H9 (cell line): ENCODE data around the gene HOXB6. TPM values are rescaled to one million over a fixed set of nuclear protein-coding genes. Genes with fewer than 3 reads are reported as not detected.

Experiments used
- DNase-seq: peaks from one replicate; pipeline ENCODE4 v3.0.0-alpha.2; 2017
- H2AFZ ChIP-seq: one replicate; pipeline ENCODE4 v1.6.1; 2013; ENCODE audit warnings: mild to moderate bottlenecking, low read length, control low read depth, moderate library complexity
- H2AK5ac ChIP-seq: 2 replicates; pipeline ENCODE4 v1.6.1; 2013; ENCODE audit warnings: low read length, control low read depth, mixed read lengths; ENCODE audit not compliant: insufficient read length
- H2BK120ac ChIP-seq: one replicate; pipeline ENCODE4 v1.6.1; 2013; ENCODE audit warnings: low read depth, mild to moderate bottlenecking, low read length, control low read depth, inconsistent platforms; ENCODE audit not compliant: poor library complexity, severe bottlenecking
- H2BK12ac ChIP-seq: 2 replicates; pipeline ENCODE4 v1.6.1; 2013; ENCODE audit warnings: low read length, control low read depth, mixed read lengths, low read depth; ENCODE audit not compliant: insufficient read length
- H2BK15ac ChIP-seq: 2 replicates; pipeline ENCODE4 v1.6.1; 2013; ENCODE audit warnings: low read depth, low read length, control low read depth
- H2BK20ac ChIP-seq: one replicate; pipeline ENCODE4 v1.6.1; 2013; ENCODE audit warnings: low read depth, mild to moderate bottlenecking, low read length, control low read depth, inconsistent platforms; ENCODE audit not compliant: poor library complexity, severe bottlenecking
- H2BK5ac ChIP-seq: 2 replicates; pipeline ENCODE4 v1.6.1; 2013; ENCODE audit warnings: low read length, control low read depth, mixed read lengths; ENCODE audit not compliant: insufficient read length
- H3K14ac ChIP-seq: 2 replicates; pipeline ENCODE4 v1.6.1; 2013; ENCODE audit warnings: low read length, control low read depth; ENCODE audit not compliant: insufficient read depth
- H3K18ac ChIP-seq: 2 replicates; pipeline ENCODE4 v1.6.1; 2013; ENCODE audit warnings: low read depth, mild to moderate bottlenecking, mixed read lengths, low read length, control low read depth; ENCODE audit not compliant: insufficient read length
- H3K23ac ChIP-seq: 2 replicates; pipeline ENCODE4 v1.6.1; 2013; ENCODE audit warnings: low read length, control low read depth, mixed read lengths, low read depth; ENCODE audit not compliant: insufficient read length
- H3K23me2 ChIP-seq: 2 replicates; pipeline ENCODE4 v1.6.1; 2013; ENCODE audit warnings: low read depth, mild to moderate bottlenecking, mixed read lengths, low read length, control low read depth; ENCODE audit not compliant: insufficient read length, poor library complexity, severe bottlenecking
- H3K27ac ChIP-seq: 2 replicates; pipeline ENCODE4 v1.5.1; 2013; ENCODE audit warnings: low read length, control low read depth, mixed read lengths, low read depth; ENCODE audit not compliant: insufficient read length
- H3K27me3 ChIP-seq: 2 replicates; pipeline ENCODE4 v1.6.1; 2013; ENCODE audit warnings: low read length, control low read depth, inconsistent platforms; ENCODE audit not compliant: insufficient read depth
- H3K4ac ChIP-seq: 2 replicates; pipeline ENCODE4 v1.6.1; 2013; ENCODE audit warnings: low read depth, mild to moderate bottlenecking, control low read depth, inconsistent platforms, low read length, moderate library complexity
- H3K4me1 ChIP-seq: 2 replicates; pipeline ENCODE4 v1.6.1; 2013; ENCODE audit warnings: low read length, control low read depth, inconsistent platforms; ENCODE audit not compliant: insufficient read depth
- H3K4me2 ChIP-seq: 2 replicates; pipeline ENCODE4 v1.6.1; 2013; ENCODE audit warnings: low read length, control low read depth, mixed read lengths; ENCODE audit not compliant: insufficient read length, insufficient read depth
- H3K56ac ChIP-seq: 2 replicates; pipeline ENCODE4 v1.6.1; 2013; ENCODE audit warnings: low read depth, mild to moderate bottlenecking, mixed read lengths, low read length, control low read depth; ENCODE audit not compliant: insufficient read length
- H3K79me1 ChIP-seq: 2 replicates; pipeline ENCODE4 v1.6.1; 2013; ENCODE audit warnings: low read depth, mild to moderate bottlenecking, moderate library complexity, low read length, control low read depth, inconsistent platforms; ENCODE audit not compliant: insufficient read depth, poor library complexity, severe bottlenecking
- H3K79me2 ChIP-seq: 2 replicates; pipeline ENCODE4 v1.6.1; 2013; ENCODE audit warnings: low read length, control low read depth, inconsistent platforms; ENCODE audit not compliant: insufficient read depth
- H3K9ac ChIP-seq: 2 replicates; pipeline ENCODE4 v1.6.1; 2013; ENCODE audit warnings: low read length, control low read depth, mixed read lengths; ENCODE audit not compliant: insufficient read length; ENCODE audit errors: extremely low read depth
- H3K9me3 ChIP-seq: one replicate; pipeline ENCODE4 v1.6.1; 2013; ENCODE audit warnings: low read depth, low read length, inconsistent platforms; ENCODE audit not compliant: control insufficient read depth
- H3T11ph ChIP-seq: one replicate; pipeline ENCODE4 v1.6.1; 2013; ENCODE audit warnings: mild to moderate bottlenecking, low read length, control low read depth, inconsistent platforms
- H4K20me1 ChIP-seq: one replicate; pipeline ENCODE4 v1.6.1; 2013; ENCODE audit not compliant: control insufficient read depth, insufficient read length, insufficient read depth
- H4K5ac ChIP-seq: 2 replicates; pipeline ENCODE4 v1.6.1; 2013; ENCODE audit warnings: low read depth, mild to moderate bottlenecking, mixed read lengths, low read length, control low read depth; ENCODE audit not compliant: insufficient read length
- H4K8ac ChIP-seq: replicated peaks from 2 replicates; pipeline ENCODE4 v1.6.1; 2013; ENCODE audit warnings: low read length, control low read depth, mixed read lengths, low read depth; ENCODE audit not compliant: insufficient read length
- H4K91ac ChIP-seq: 2 replicates; pipeline ENCODE4 v1.6.1; 2013; ENCODE audit warnings: low read depth, mild to moderate bottlenecking, moderate library complexity, mixed read lengths, low read length, control low read depth; ENCODE audit not compliant: insufficient read length
- H3K27ac Mint-ChIP-seq, 3 experiments: 2 replicates in 2 of 3; 3 replicates in 1 of 3; pipeline ENCODE4 v1.8.0; 2020 to 2021; ENCODE audit warnings: mixed read lengths in 3 of 3, mild to moderate bottlenecking in 1 of 3, moderate library complexity in 1 of 3
- H3K27me3 Mint-ChIP-seq: 2 replicates; pipeline ENCODE4 v1.8.0; 2021; ENCODE audit warnings: low read depth, mild to moderate bottlenecking, moderate library complexity, mixed read lengths
- H3K36me3 Mint-ChIP-seq, 3 experiments: 2 replicates in 2 of 3; 3 replicates in 1 of 3; pipeline ENCODE4 v1.8.0; 2020 to 2021; ENCODE audit warnings: low read depth in 3 of 3, mixed read lengths in 3 of 3; ENCODE audit not compliant: insufficient read depth in 1 of 3
- H3K4me1 Mint-ChIP-seq, 2 experiments: 2 replicates each; pipeline ENCODE4 v1.8.0; 2020; ENCODE audit warnings: mixed read lengths in 2 of 2
- H3K4me3 Mint-ChIP-seq, 2 experiments: 2 replicates in 1 of 2; 3 replicates in 1 of 2; pipeline ENCODE4 v1.8.0; 2020 to 2021; ENCODE audit warnings: mild to moderate bottlenecking in 2 of 2, mixed read lengths in 2 of 2, moderate library complexity in 1 of 2
- H3K9me3 Mint-ChIP-seq, 2 experiments: 2 replicates in 1 of 2; 3 replicates in 1 of 2; pipeline ENCODE4 v1.8.0; 2020; ENCODE audit warnings: mild to moderate bottlenecking in 2 of 2, mixed read lengths in 2 of 2, moderate library complexity in 1 of 2
- CTCF ChIP-seq: fragments of 200-600 bp; sonication (generic); conservative IDR thresholded peaks from 3 replicates; pipeline ENCODE4 v1.8.0; 2021; ENCODE audit warnings: antibody characterized with exemption, mild to moderate bottlenecking
- WGBS: extraction: QIAGEN DNeasy Blood & Tissue Kit; methylation state at CpG from one replicate; pipeline ENCODE4 v1.1.7; 2013; ENCODE audit warnings: missing lambda C conversion rate, low lambda C conversion rate, mixed read lengths; ENCODE audit not compliant: insufficient read length; ENCODE audit errors: extremely low coverage; 5-methylcytosine and 5-hydroxymethylcytosine counted together
- total RNA-seq: library from RNA; stranded (reverse); gene quantifications from 2 replicates; pipeline ENCODE4 v1.2.1, GENCODE V29; 2021

The HOXB6 gene
- total RNA-seq, 1 experiment from 2014 or later, result not detected

GRCh38 chr17:48610282-48611211, 5.8 kb upstream of the HOXB6 start, which contains the start of gene HOXB7:
TSS of gene HOXB7 (minus strand) at chr17:48611017. CDS start at chr17:48610918, 99 bp downstream.
- no peak for TF ChIP-seq CTCF
- Mint-ChIP-seq H3K36me3 (no peaks in the 10 kb centered on the region; a peak in 1 of 7 replicates), H3K27me3 (peaks cover 100% of the 10 kb centered on the region), H3K4me1 (peaks cover 12 to 25% of the 10 kb centered on the region in 2 experiments), H3K4me3 (peak within 1 kb of the TSS; percentile 25 to 69), H3K27ac (no peak within 1 kb of the TSS; a peak in 1 of 7 replicates), H3K9me3 (peaks cover 9 to 23% of the 10 kb centered on the region in 2 experiments)
- Histone ChIP-seq H4K5ac (no peak within 1 kb of the TSS), H4K20me1 (no peaks in the 10 kb centered on the region), H2BK5ac (no peak within 1 kb of the TSS), H2AFZ (no peak within 1 kb of the TSS), H3K14ac (no peak within 1 kb of the TSS), H2BK12ac (no peak within 1 kb of the TSS), H2BK120ac (no peak within 1 kb of the TSS), H3K23ac (no peak within 1 kb of the TSS), H3K4ac (no peak within 1 kb of the TSS), H2AK5ac (no peak within 1 kb of the TSS), H4K91ac (no peak within 1 kb of the TSS), H3K4me2 (peak within 1 kb of the TSS; percentile 45), H3K4me1 (no peaks in the 10 kb centered on the region), H3K79me2 (no peaks in the 10 kb centered on the region), H3K9ac (no peak within 1 kb of the TSS), H3T11ph (no peak within 1 kb of the TSS), H3K27ac (no peak within 1 kb of the TSS), H2BK20ac (no peak within 1 kb of the TSS), H3K18ac (no peak within 1 kb of the TSS), H3K27me3 (peaks cover 95% of the 10 kb centered on the region), H3K79me1 (no peaks in the 10 kb centered on the region), H3K9me3 (no peaks in the 10 kb centered on the region), H3K23me2 (peaks cover 5% of the 10 kb centered on the region), H3K56ac (no peak within 1 kb of the TSS), H4K8ac (no peak within 1 kb of the TSS), H2BK15ac (no peak within 1 kb of the TSS)
- DNase-seq, result peak; percentile 70
- WGBS, result no CpG with 5 or more reads among the region's 79 CpGs
